Bronchial epithelial cell (primary cell): ENCODE measurements around the gene SH3BGRL. TPM values are rescaled to one million over a fixed set of nuclear protein-coding genes. Genes with fewer than 3 reads are reported as not detected.

Experiments
- DNase-seq: peaks from one replicate; pipeline ENCODE4 v3.0.0-alpha.2; 2010; ENCODE audit warnings: low read depth
- FAIRE-seq: peaks from 2 replicates; lab custom pipeline; 2011; peaks lifted over from hg19 to GRCh38; lab: Jason Lieb, UNC
- H3K27me3 ChIP-seq: 2 replicates; pipeline ENCODE4 v1.5.1; 2011; ENCODE audit warnings: low read length; ENCODE audit not compliant: control insufficient read depth, insufficient read depth
- H3K36me3 ChIP-seq: 2 replicates; pipeline ENCODE4 v1.5.1; 2011; ENCODE audit warnings: low read length; ENCODE audit not compliant: control insufficient read depth, insufficient read depth
- H3K4me3 ChIP-seq: 2 replicates; pipeline ENCODE4 v1.5.1; 2011; ENCODE audit warnings: mild to moderate bottlenecking, low read depth, low read length, control low read depth
- CTCF ChIP-seq: IDR thresholded peaks from 2 replicates; pipeline ENCODE4 v1.5.1; 2011; ENCODE audit warnings: mild to moderate bottlenecking, moderate library complexity, low read length, control low read depth, inconsistent platforms; ENCODE audit not compliant: insufficient read depth, severe bottlenecking
- total RNA-seq: library from RNA; depleted of rRNA; stranded (reverse); fragments of >200 nt; gene quantifications from 2 replicates; pipeline ENCODE4 v1.2.1, GENCODE V29; 2014

Gene SH3BGRL
- total RNA-seq, 1 donor from 2014 or later = 7.9 TPM

DNA sequence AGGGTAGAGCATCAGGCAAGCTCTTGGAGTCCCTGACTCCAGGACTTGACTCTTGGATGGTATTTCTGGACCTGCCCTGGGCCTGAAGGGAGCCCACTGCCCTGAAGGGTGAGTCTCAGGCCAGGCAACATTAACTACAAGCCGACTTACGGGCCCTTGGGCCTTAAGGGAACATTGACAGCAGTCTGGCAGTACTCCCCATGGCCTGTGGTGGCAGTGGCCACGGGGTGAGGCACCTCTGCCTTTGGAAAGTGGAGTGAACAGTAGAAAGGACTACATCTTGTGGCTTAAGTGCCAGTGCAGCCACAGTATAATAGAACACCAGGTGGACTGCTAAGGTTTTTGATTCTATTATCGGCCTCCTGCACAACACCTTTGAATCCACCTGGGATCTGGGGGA is 36.3 kb downstream of the SH3BGRL start:
- H3K27me3 ChIP-seq = no peaks in the 10 kb centered on the region
- no peak for TF ChIP-seq CTCF
- no peak overlapping the region for H3K4me3 ChIP-seq
- FAIRE-seq (no peak), DNase-seq (no peak)
- H3K36me3 ChIP-seq = no peaks in the 10 kb centered on the region

- no peak for FAIRE-seq
- H3K4me3 ChIP-seq = no peak overlapping the region
- TF ChIP-seq CTCF = no peak
These were observed 38.9 kb downstream of the SH3BGRL start for GRCh38 chrX:81240701-81241331.

GRCh38 chrX:81241753-81242152 is 39.9 kb downstream of the SH3BGRL start:
- Histone ChIP-seq H3K27me3 (no peaks in the 10 kb centered on the region), H3K4me3 (no peak overlapping the region), H3K36me3 (no peaks in the 10 kb centered on the region)
- no peak for FAIRE-seq
- peak; percentile 69 for DNase-seq
- no peak for TF ChIP-seq CTCF

More at GRCh38 chrX:81240701-81241331, 38.9 kb downstream of the SH3BGRL start:
- no peaks in the 10 kb centered on the region for H3K36me3 ChIP-seq
- no peaks in the 10 kb centered on the region for H3K27me3 ChIP-seq
- DNase-seq = no peak

DNA sequence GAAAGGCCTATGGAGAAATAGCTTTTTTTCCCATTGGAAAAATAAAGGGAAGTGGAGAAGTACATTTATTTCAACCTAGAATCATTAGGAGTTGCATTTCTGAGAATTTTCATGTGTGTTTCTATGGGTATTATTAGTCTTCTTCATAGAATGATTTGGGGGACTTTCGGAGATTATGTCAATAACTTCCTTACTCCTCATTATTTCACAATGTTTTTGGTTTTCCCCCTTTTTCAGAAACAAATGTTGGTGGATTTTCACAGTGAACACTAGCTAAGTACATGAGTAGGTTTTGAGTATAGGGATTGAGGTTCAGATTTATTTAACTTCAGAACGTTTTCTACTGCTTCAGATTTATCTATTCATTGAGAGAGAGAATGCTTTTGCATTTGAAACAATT is 54.0 kb downstream of the SH3BGRL start:
- no peaks in the 10 kb centered on the region for H3K36me3 ChIP-seq
- DNase-seq (no peak), FAIRE-seq (no peak)
- no peak for TF ChIP-seq CTCF
- H3K27me3 ChIP-seq = no peaks in the 10 kb centered on the region
- H3K4me3 ChIP-seq = no peak overlapping the region

- TF ChIP-seq CTCF = no peak
- FAIRE-seq = no peak
These were observed 55.9 kb downstream of the SH3BGRL start for GRCh38 chrX:81257817-81258216.

More at GRCh38 chrX:81257817-81258216, 55.9 kb downstream of the SH3BGRL start:
- H3K4me3 ChIP-seq = no peak overlapping the region
- no peaks in the 10 kb centered on the region for H3K36me3 ChIP-seq
- H3K27me3 ChIP-seq = no peaks in the 10 kb centered on the region
- DNase-seq = no peak
